Hepatocyte (in vitro differentiated cells): ENCODE measurements around the gene SHANK2. TPM values are rescaled to one million over a fixed set of nuclear protein-coding genes. Genes with fewer than 3 reads are reported as not detected.

Experiments used
- DNase-seq: peaks from one replicate; pipeline ENCODE4 v3.0.0-alpha.2; 2016; ENCODE audit warnings: low spot score
- H2AFZ ChIP-seq: fragments of 200-600 bp; sonication (generic); 2 replicates; pipeline ENCODE4 v1.6.0; 2016; ENCODE audit warnings: antibody characterized with exemption, mild to moderate bottlenecking
- H3K27ac ChIP-seq: fragments of 200-600 bp; sonication (generic); 2 replicates; pipeline ENCODE4 v1.5.1; 2016; ENCODE audit warnings: mild to moderate bottlenecking
- H3K27me3 ChIP-seq: fragments of 200-600 bp; sonication (generic); 2 replicates; pipeline ENCODE4 v1.6.1; 2016
- H3K36me3 ChIP-seq: fragments of 200-600 bp; sonication (generic); replicated peaks from 2 replicates; pipeline ENCODE4 v1.5.1; 2016; ENCODE audit warnings: low read depth; ENCODE audit not compliant: insufficient read depth
- H3K4me1 ChIP-seq: fragments of 200-600 bp; sonication (generic); 2 replicates; pipeline ENCODE4 v1.5.1; 2016; ENCODE audit warnings: mild to moderate bottlenecking, moderate library complexity; ENCODE audit not compliant: insufficient read depth
- H3K4me2 ChIP-seq: fragments of 200-600 bp; sonication (generic); 2 replicates; pipeline ENCODE4 v1.6.0; 2016
- H3K4me3 ChIP-seq: fragments of 200-600 bp; sonication (generic); 2 replicates; pipeline ENCODE4 v1.5.1; 2016; ENCODE audit warnings: mild to moderate bottlenecking
- H3K79me2 ChIP-seq: fragments of 200-600 bp; sonication (generic); 2 replicates; pipeline ENCODE4 v1.6.0; 2017; ENCODE audit warnings: mild to moderate bottlenecking
- H3K9me2 ChIP-seq: fragments of 200-600 bp; sonication (generic); replicated peaks from 2 replicates; pipeline ENCODE4 v1.6.0; 2017; ENCODE audit warnings: mild to moderate bottlenecking; ENCODE audit not compliant: insufficient read depth
- H3K9me3 ChIP-seq: fragments of 200-600 bp; sonication (generic); 2 replicates; pipeline ENCODE4 v1.5.1; 2016; ENCODE audit warnings: low read depth, mild to moderate bottlenecking
- H4K20me1 ChIP-seq: fragments of 200-600 bp; sonication (generic); 2 replicates; pipeline ENCODE4 v1.6.0; 2016; ENCODE audit warnings: mild to moderate bottlenecking; ENCODE audit not compliant: insufficient read depth, poor library complexity, severe bottlenecking
- CTCF ChIP-seq: fragments of 200-600 bp; sonication (generic); IDR thresholded peaks from 2 replicates; pipeline ENCODE4 v1.5.1; 2016; ENCODE audit warnings: antibody characterized with exemption, mild to moderate bottlenecking; ENCODE audit not compliant: poor library complexity
- EZH2 ChIP-seq: fragments of 200-600 bp; sonication (generic); IDR thresholded peaks from 2 replicates; pipeline ENCODE4 v1.6.1; 2016; ENCODE audit warnings: antibody characterized with exemption, mild to moderate bottlenecking, borderline replicate concordance
- EZH2phosphoT487 ChIP-seq: fragments of 200-600 bp; sonication (generic); IDR thresholded peaks from one replicate; pipeline ENCODE4 v1.6.1; 2018; ENCODE audit warnings: antibody characterized with exemption, mild to moderate bottlenecking, low read depth, moderate library complexity; ENCODE audit not compliant: unreplicated experiment, severe bottlenecking
- WGBS: methylation state at CpG from one replicate; pipeline ENCODE4 v1.1.6; 2016; ENCODE audit warnings: low lambda C conversion rate; ENCODE audit errors: missing lambda C conversion rate; 5-methylcytosine and 5-hydroxymethylcytosine counted together
- polyA plus RNA-seq: library from polyadenylated mRNA; unstranded; fragments of >200 nt; fragmentation: Nextera tagmentation; extraction: Ambion mirVana; gene quantifications from 2 replicates; pipeline ENCODE4 v1.2.1, GENCODE V29; 2016
- total RNA-seq: library from RNA; depleted of rRNA; stranded (reverse); fragments of >200 nt; gene quantifications from 2 replicates; pipeline ENCODE4 v1.2.3, GENCODE V29; 2014

SHANK2 gene
- total and polyA plus RNA-seq, 2 experiments from 2014 or later, result 17.3 to 20.7 TPM

- no peak overlapping the region for H3K4me3 ChIP-seq
- H3K27me3 ChIP-seq, result no peaks in the 10 kb centered on the region
- WGBS, result 89% methylated on average over 8 of the region's 8 CpGs
- no peak for DNase-seq
- no peaks in the 10 kb centered on the region for H3K9me3 ChIP-seq
- no peak for TF ChIP-seq CTCF
- no peak for TF ChIP-seq EZH2
- TF ChIP-seq EZH2phosphoT487, result no peak
- peaks cover 22% of the 10 kb centered on the region for H3K4me1 ChIP-seq
- H3K36me3 ChIP-seq, result no peaks in the 10 kb centered on the region
- peaks cover 19% of the 10 kb centered on the region for H3K79me2 ChIP-seq
- no peaks in the 10 kb centered on the region for H4K20me1 ChIP-seq
- H3K27ac ChIP-seq, result no peak overlapping the region
- no peaks in the 10 kb centered on the region for H3K9me2 ChIP-seq
- no peak overlapping the region for H3K4me2 ChIP-seq
- H2AFZ ChIP-seq, result no peak overlapping the region
These were observed 41.5 kb downstream of the SHANK2 start for GRCh38 chr11:71210861-71211260.

- peaks cover 3% of the 10 kb centered on the region for H4K20me1 ChIP-seq
- H3K9me2 ChIP-seq, result no peaks in the 10 kb centered on the region
- TF ChIP-seq CTCF (no peak), EZH2phosphoT487 (no peak), EZH2 (no peak)
- no peak for DNase-seq
- H3K79me2 ChIP-seq, result peaks cover 17% of the 10 kb centered on the region
- H3K27ac ChIP-seq, result no peak overlapping the region
- no peak overlapping the region for H2AFZ ChIP-seq
- H3K27me3 ChIP-seq, result no peaks in the 10 kb centered on the region
- no peak overlapping the region for H3K4me2 ChIP-seq
- H3K36me3 ChIP-seq, result no peaks in the 10 kb centered on the region
- 96% methylated on average over 10 of the region's 10 CpGs for WGBS
- H3K4me3 ChIP-seq, result no peak overlapping the region
- no peaks in the 10 kb centered on the region for H3K9me3 ChIP-seq
- H3K4me1 ChIP-seq, result peaks cover 27% of the 10 kb centered on the region
These were observed 42.7 kb downstream of the SHANK2 start for GRCh38 chr11:71209656-71210055.

- Histone ChIP-seq H3K36me3 (no peaks in the 10 kb centered on the region), H3K79me2 (peaks cover 17% of the 10 kb centered on the region), H3K9me2 (no peaks in the 10 kb centered on the region), H3K27me3 (no peaks in the 10 kb centered on the region), H3K9me3 (no peaks in the 10 kb centered on the region), H3K4me3 (no peak overlapping the region), H4K20me1 (peaks cover 3% of the 10 kb centered on the region), H3K4me2 (no peak overlapping the region), H2AFZ (no peak overlapping the region), H3K4me1 (peaks cover 27% of the 10 kb centered on the region), H3K27ac (no peak overlapping the region)
- no peak for TF ChIP-seq CTCF
- no peak for TF ChIP-seq EZH2
- no peak for TF ChIP-seq EZH2phosphoT487
- DNase-seq, result no peak
- 95% methylated on average over 7 of the region's 7 CpGs for WGBS
These were observed 43.2 kb downstream of the SHANK2 start for GRCh38 chr11:71209181-71209580.
